Cerebellar nuclear complex (tissue), 1 donor: ENCODE data around the gene PKD2L1.
A peak's percentile ranks its signal among the peaks of the same experiment; 100 is the strongest.
"Not testable (repeated sequence)": the region's sequence is repeated elsewhere in the genome, so short reads cannot be mapped to it uniquely, and the experiment has no call there.

ENCODE experiments used
- DNase-seq, 2 experiments: peaks; one replicate each; lab custom pipeline; 2025; lab: John Stamatoyannopoulos, UW

PKD2L1 gene

GRCh38 chr10:100286051-100287033, 43.7 kb downstream of the PKD2L1 start, which contains the start of gene BLOC1S2:
BLOC1S2 (minus strand) TSS chr10:100286680; CDS start chr10:100286659, 21 bp downstream.
- peak; percentile 45 to 81 for DNase-seq

- DNase-seq: not testable (repeated sequence)
These were observed 44.7 kb downstream of the PKD2L1 start for GRCh38 chr10:100285326-100285725.

- DNase-seq: no peak
These were observed 47.1 kb downstream of the PKD2L1 start for GRCh38 chr10:100282907-100283306.

GRCh38 chr10:100276971-100277370, 53.1 kb downstream of the PKD2L1 start:
- DNase-seq: not testable (repeated sequence)

- DNase-seq: peak in 1 of 2 experiments; percentile 77
These were observed 62.6 kb downstream of the PKD2L1 start, which contains the start of gene CWF19L1 for GRCh38 chr10:100267239-100268104. CWF19L1 (minus strand) TSS chr10:100267638; CDS start chr10:100267593, 45 bp downstream.

- no peak for DNase-seq
These were observed 64.1 kb downstream of the PKD2L1 start for GRCh38 chr10:100265821-100266485.

- DNase-seq: no peak
These were observed 75.8 kb downstream of the PKD2L1 start for GRCh38 chr10:100254191-100254590.

- DNase-seq: no peak
These were observed 77.0 kb downstream of the PKD2L1 start for GRCh38 chr10:100253041-100253440.

GRCh38 chr10:100248820-100249219, 81.2 kb downstream of the PKD2L1 start:
- no peak for DNase-seq

GRCh38 chr10:100245484-100246220, 84.4 kb downstream of the PKD2L1 start:
- no peak for DNase-seq

- no peak for DNase-seq
These were observed 90.2 kb downstream of the PKD2L1 start for GRCh38 chr10:100239851-100240250.

- no peak for DNase-seq
These were observed 91.6 kb downstream of the PKD2L1 start for GRCh38 chr10:100238429-100238828.
